VCaP (cell line): ENCODE results near the gene LYZL4.

ENCODE experiments used
- H3K27ac ChIP-seq: fragments of 450-650 bp; 2 replicates; pipeline ENCODE4 v1.5.1; 2017
- TF ChIP-seq, protein P1 (sequence below): fragments of 450-650 bp; conservative IDR thresholded peaks from 2 replicates; pipeline ENCODE4 v1.5.1; 2017; ENCODE audit warnings: mild to moderate bottlenecking, moderate library complexity

Gene LYZL4

DNA sequence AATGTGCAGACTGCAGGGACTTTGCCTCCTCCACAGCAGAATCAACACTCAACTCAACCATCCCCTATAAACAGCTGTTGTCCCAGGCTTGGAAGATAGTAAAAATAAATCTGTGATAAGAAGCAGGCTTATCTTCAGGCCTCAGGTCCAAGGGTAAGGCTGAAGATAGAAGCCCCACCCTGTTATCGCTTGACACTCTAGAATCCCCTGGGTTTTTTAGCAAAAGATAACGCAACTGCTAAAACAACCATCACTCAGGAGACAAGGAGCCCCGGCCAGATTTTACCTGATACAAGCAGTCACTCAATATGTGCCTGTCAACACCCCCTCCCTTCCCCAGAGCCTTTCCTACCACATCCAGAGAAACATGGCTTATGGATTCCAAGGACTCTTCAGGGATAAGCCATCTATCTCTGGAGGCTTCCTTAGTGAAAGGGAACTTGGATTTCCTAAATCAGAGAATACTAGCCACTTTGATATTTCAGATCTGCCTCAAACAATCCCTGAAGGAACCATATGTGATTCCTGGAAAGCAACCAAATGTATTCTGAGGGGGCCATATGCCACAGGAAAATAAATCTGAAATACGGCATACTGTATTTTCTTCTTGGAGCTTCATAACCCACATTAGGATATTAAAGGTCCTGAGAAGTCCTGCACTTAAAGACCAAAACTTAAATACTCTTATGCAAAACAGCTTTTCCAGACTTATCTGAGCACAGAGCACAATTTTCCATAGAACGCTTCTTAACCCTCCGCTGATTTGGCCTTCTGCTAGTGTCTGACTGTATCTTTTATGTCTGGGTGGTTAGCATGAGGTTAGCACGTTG lies 60.4 kb downstream of the LYZL4 start:
- TF ChIP-seq, protein P1, sequence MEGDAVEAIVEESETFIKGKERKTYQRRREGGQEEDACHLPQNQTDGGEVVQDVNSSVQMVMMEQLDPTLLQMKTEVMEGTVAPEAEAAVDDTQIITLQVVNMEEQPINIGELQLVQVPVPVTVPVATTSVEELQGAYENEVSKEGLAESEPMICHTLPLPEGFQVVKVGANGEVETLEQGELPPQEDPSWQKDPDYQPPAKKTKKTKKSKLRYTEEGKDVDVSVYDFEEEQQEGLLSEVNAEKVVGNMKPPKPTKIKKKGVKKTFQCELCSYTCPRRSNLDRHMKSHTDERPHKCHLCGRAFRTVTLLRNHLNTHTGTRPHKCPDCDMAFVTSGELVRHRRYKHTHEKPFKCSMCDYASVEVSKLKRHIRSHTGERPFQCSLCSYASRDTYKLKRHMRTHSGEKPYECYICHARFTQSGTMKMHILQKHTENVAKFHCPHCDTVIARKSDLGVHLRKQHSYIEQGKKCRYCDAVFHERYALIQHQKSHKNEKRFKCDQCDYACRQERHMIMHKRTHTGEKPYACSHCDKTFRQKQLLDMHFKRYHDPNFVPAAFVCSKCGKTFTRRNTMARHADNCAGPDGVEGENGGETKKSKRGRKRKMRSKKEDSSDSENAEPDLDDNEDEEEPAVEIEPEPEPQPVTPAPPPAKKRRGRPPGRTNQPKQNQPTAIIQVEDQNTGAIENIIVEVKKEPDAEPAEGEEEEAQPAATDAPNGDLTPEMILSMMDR = no peak
- no peak overlapping the region for H3K27ac ChIP-seq

DNA sequence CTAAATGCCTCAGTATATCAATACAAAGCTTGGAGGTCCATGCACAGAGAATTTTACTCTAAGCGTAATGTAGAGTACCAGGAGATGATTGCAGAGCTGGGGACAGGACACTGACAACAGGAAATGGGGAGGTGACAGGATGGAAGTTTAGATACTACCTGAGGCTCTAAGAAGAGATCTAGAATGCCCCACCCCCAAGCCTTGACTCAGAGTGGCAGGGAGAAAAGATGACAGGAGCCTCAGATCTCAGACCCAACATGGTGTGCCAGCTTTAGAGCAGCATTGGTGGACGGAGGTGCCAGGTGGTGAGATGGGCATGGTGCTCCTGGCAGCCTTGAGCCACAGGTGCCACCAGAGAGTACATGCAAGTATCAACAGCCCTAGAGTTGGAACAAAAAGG lies 62.5 kb downstream of the LYZL4 start:
- TF ChIP-seq, protein P1 = no peak
- H3K27ac ChIP-seq = no peak overlapping the region
